HepG2 (cell line): Measurements from ENCODE around the gene KIAA2012.

Experiments used
- BRCA1 ChIP-seq: sonication (generic); formaldehyde crosslinking; IDR thresholded peaks from 2 replicates; pipeline ENCODE4 v1.4.0; 2020; ENCODE audit warnings: missing genetic modification reagents
- GLI4 ChIP-seq: sonication (generic); formaldehyde crosslinking; IDR thresholded peaks from 2 replicates; pipeline ENCODE4 v1.5.1; 2020; ENCODE audit warnings: missing genetic modification reagents, mild to moderate bottlenecking, moderate library complexity, borderline replicate concordance
- HOXA7 ChIP-seq: sonication (generic); formaldehyde crosslinking; IDR thresholded peaks from 2 replicates; pipeline ENCODE4 v1.8.1; 2022; ENCODE audit warnings: mild to moderate bottlenecking, missing genetic modification reagents, moderate library complexity
- NR2C2 ChIP-seq: sonication (generic); formaldehyde crosslinking; IDR thresholded peaks from 2 replicates; pipeline ENCODE4 v1.4.0; 2020; ENCODE audit warnings: missing genetic modification reagents, mild to moderate bottlenecking, moderate library complexity, borderline replicate concordance
- POLR2A ChIP-seq, 2 experiments: IDR thresholded peaks; 2 replicates each; pipeline ENCODE4 v1.6.1; 2011; ENCODE audit warnings: low read depth in 2 of 2, low read length in 2 of 2, mild to moderate bottlenecking in 1 of 2, moderate library complexity in 1 of 2; ENCODE audit not compliant: insufficient read depth in 1 of 2
- YEATS2 ChIP-seq: sonication (generic); formaldehyde crosslinking; IDR thresholded peaks from 2 replicates; pipeline ENCODE4 v1.4.0; 2020; ENCODE audit warnings: missing genetic modification reagents, borderline replicate concordance
- ZNF207 ChIP-seq: fragments of 450-650 bp; IDR thresholded peaks from 2 replicates; pipeline ENCODE4 v1.6.1; 2016; ENCODE audit warnings: antibody characterized with exemption, borderline replicate concordance
- ZNF530 ChIP-seq: sonication (generic); formaldehyde crosslinking; IDR thresholded peaks from 2 replicates; pipeline ENCODE4 v1.5.0; 2020; ENCODE audit warnings: low read depth, mild to moderate bottlenecking, missing genetic modification reagents
- TF ChIP-seq, protein P1 (sequence below): sonication (generic); formaldehyde crosslinking; IDR thresholded peaks from 2 replicates; pipeline ENCODE4 v1.5.0; 2020; ENCODE audit warnings: mild to moderate bottlenecking, missing genetic modification reagents, moderate library complexity
- TF ChIP-seq, protein P2 (sequence below): sonication (generic); formaldehyde crosslinking; IDR thresholded peaks from 2 replicates; pipeline ENCODE4 v1.4.0; 2020; ENCODE audit warnings: missing genetic modification reagents, borderline replicate concordance
- TF ChIP-seq, protein P3 (sequence below): sonication (generic); formaldehyde crosslinking; IDR thresholded peaks from 2 replicates; pipeline ENCODE4 v1.5.1; 2020; ENCODE audit warnings: missing genetic modification reagents, mild to moderate bottlenecking, borderline replicate concordance
- TF ChIP-seq, protein P4 (sequence below): sonication (generic); formaldehyde crosslinking; IDR thresholded peaks from 2 replicates; pipeline ENCODE4 v1.4.0; 2020; ENCODE audit warnings: missing genetic modification reagents, borderline replicate concordance

DNA sequence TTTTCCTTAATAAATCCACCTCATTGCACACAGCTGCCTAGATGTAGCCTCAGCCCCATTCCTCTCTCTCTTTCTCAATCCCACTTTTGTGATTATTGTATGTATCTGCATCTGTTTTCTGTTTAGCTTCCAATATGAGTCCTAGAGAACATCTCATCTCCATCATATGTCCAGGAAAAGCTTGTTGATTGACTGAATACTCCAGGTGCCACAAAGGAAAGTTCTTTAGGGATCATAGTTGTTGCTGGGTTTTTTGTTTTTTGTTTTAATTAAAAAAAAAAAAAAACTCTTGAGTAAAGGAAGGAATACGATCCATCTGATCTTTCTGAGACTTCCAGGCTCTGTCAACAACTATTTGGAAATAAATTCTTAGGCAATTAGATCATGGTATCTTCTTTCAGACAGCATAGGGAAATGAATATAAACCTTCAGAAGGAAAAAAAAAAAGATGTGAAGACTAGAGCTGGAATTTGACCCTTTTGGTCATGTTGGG, 42.5 kb downstream of the KIAA2012 start:
- TF ChIP-seq, protein P1, sequence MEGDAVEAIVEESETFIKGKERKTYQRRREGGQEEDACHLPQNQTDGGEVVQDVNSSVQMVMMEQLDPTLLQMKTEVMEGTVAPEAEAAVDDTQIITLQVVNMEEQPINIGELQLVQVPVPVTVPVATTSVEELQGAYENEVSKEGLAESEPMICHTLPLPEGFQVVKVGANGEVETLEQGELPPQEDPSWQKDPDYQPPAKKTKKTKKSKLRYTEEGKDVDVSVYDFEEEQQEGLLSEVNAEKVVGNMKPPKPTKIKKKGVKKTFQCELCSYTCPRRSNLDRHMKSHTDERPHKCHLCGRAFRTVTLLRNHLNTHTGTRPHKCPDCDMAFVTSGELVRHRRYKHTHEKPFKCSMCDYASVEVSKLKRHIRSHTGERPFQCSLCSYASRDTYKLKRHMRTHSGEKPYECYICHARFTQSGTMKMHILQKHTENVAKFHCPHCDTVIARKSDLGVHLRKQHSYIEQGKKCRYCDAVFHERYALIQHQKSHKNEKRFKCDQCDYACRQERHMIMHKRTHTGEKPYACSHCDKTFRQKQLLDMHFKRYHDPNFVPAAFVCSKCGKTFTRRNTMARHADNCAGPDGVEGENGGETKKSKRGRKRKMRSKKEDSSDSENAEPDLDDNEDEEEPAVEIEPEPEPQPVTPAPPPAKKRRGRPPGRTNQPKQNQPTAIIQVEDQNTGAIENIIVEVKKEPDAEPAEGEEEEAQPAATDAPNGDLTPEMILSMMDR (CRISPR knock-in tag): no peak
- no peak for TF ChIP-seq NR2C2 (CRISPR knock-in tag)
- no peak for TF ChIP-seq BRCA1 (CRISPR knock-in tag)
- no peak for TF ChIP-seq POLR2A (IDR thresholded peaks at IDR 0.05; ENCODE audit: insufficient read depth in 1 of 2, low read depth in 2 of 2, low read length in 2 of 2)
- TF ChIP-seq ZNF207: no peak
- TF ChIP-seq, protein P2, sequence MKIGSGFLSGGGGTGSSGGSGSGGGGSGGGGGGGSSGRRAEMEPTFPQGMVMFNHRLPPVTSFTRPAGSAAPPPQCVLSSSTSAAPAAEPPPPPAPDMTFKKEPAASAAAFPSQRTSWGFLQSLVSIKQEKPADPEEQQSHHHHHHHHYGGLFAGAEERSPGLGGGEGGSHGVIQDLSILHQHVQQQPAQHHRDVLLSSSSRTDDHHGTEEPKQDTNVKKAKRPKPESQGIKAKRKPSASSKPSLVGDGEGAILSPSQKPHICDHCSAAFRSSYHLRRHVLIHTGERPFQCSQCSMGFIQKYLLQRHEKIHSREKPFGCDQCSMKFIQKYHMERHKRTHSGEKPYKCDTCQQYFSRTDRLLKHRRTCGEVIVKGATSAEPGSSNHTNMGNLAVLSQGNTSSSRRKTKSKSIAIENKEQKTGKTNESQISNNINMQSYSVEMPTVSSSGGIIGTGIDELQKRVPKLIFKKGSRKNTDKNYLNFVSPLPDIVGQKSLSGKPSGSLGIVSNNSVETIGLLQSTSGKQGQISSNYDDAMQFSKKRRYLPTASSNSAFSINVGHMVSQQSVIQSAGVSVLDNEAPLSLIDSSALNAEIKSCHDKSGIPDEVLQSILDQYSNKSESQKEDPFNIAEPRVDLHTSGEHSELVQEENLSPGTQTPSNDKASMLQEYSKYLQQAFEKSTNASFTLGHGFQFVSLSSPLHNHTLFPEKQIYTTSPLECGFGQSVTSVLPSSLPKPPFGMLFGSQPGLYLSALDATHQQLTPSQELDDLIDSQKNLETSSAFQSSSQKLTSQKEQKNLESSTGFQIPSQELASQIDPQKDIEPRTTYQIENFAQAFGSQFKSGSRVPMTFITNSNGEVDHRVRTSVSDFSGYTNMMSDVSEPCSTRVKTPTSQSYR (CRISPR knock-in tag): no peak
- no peak for TF ChIP-seq GLI4 (CRISPR knock-in tag)
- TF ChIP-seq ZNF530: no peak
- no peak for TF ChIP-seq HOXA7
- TF ChIP-seq YEATS2 (CRISPR knock-in tag): no peak
- TF ChIP-seq, protein P3, sequence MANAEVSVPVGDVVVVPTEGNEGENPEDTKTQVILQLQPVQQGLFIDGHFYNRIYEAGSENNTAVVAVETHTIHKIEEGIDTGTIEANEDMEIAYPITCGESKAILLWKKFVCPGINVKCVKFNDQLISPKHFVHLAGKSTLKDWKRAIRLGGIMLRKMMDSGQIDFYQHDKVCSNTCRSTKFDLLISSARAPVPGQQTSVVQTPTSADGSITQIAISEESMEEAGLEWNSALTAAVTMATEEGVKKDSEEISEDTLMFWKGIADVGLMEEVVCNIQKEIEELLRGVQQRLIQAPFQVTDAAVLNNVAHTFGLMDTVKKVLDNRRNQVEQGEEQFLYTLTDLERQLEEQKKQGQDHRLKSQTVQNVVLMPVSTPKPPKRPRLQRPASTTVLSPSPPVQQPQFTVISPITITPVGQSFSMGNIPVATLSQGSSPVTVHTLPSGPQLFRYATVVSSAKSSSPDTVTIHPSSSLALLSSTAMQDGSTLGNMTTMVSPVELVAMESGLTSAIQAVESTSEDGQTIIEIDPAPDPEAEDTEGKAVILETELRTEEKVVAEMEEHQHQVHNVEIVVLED (CRISPR knock-in tag): no peak
- TF ChIP-seq, protein P4, sequence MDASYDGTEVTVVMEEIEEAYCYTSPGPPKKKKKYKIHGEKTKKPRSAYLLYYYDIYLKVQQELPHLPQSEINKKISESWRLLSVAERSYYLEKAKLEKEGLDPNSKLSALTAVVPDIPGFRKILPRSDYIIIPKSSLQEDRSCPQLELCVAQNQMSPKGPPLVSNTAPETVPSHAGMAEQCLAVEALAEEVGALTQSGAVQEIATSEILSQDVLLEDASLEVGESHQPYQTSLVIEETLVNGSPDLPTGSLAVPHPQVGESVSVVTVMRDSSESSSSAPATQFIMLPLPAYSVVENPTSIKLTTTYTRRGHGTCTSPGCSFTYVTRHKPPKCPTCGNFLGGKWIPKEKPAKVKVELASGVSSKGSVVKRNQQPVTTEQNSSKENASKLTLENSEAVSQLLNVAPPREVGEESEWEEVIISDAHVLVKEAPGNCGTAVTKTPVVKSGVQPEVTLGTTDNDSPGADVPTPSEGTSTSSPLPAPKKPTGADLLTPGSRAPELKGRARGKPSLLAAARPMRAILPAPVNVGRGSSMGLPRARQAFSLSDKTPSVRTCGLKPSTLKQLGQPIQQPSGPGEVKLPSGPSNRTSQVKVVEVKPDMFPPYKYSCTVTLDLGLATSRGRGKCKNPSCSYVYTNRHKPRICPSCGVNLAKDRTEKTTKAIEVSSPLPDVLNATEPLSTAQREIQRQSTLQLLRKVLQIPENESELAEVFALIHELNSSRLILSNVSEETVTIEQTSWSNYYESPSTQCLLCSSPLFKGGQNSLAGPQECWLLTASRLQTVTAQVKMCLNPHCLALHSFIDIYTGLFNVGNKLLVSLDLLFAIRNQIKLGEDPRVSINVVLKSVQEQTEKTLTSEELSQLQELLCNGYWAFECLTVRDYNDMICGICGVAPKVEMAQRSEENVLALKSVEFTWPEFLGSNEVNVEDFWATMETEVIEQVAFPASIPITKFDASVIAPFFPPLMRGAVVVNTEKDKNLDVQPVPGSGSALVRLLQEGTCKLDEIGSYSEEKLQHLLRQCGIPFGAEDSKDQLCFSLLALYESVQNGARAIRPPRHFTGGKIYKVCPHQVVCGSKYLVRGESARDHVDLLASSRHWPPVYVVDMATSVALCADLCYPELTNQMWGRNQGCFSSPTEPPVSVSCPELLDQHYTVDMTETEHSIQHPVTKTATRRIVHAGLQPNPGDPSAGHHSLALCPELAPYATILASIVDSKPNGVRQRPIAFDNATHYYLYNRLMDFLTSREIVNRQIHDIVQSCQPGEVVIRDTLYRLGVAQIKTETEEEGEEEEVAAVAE (CRISPR knock-in tag): no peak
